ENCODE measurements around the gene ZNF334.

DNA sequence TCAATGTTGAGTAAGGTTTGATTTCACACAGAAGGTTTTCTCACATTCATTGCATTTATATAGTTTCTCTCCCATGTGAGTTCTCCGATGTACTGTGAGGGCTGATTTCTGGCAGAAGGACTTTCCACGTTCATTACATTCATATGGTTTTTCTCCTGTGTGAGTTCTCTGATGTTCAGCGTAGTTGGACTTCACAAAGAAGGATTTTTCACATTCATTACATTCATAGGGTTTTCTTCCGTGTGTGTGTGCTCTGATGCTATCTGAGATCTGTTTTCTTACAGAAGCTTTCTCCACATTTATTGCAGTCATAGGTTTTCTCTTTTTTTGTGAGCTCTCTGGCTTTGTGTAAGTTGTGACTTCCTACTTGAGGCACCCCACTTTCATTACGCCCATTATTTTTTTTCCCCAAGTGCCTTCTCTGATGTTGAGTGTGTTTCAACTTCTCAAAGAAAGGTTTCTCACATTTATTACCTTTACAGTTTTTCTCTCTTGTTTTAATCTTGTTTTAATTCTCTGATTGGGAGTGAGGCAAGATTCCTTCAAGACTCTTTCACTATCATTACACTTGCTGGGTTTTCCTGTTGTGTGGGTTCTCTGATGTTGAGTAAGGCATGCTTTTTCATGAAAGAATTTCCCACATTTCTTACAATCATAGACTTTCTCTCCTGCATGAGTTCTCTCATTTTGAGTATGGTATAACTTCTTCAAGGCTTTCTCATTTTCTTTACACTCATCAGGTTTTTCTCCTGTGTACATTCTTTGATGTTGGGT is 56.9 kb downstream of the ZNF334 start:
- TF ChIP-seq, protein P1, sequence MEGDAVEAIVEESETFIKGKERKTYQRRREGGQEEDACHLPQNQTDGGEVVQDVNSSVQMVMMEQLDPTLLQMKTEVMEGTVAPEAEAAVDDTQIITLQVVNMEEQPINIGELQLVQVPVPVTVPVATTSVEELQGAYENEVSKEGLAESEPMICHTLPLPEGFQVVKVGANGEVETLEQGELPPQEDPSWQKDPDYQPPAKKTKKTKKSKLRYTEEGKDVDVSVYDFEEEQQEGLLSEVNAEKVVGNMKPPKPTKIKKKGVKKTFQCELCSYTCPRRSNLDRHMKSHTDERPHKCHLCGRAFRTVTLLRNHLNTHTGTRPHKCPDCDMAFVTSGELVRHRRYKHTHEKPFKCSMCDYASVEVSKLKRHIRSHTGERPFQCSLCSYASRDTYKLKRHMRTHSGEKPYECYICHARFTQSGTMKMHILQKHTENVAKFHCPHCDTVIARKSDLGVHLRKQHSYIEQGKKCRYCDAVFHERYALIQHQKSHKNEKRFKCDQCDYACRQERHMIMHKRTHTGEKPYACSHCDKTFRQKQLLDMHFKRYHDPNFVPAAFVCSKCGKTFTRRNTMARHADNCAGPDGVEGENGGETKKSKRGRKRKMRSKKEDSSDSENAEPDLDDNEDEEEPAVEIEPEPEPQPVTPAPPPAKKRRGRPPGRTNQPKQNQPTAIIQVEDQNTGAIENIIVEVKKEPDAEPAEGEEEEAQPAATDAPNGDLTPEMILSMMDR (IDR thresholded peaks at IDR 0.05 in 8 of 11, conservative IDR thresholded peaks at IDR 0.05 in 3 of 11): no peak
- TF ChIP-seq POLR2A (IDR thresholded peaks at IDR 0.05): no peak
- no peak for TF ChIP-seq POLR2AphosphoS5 (IDR thresholded peaks at IDR 0.05)
